A549 (cell line): Measurements from ENCODE around the gene ZNF580.

ENCODE experiments used
- CTCF ChIP-seq: fragments of >200 bp; sonication (Bioruptor Twin); formaldehyde crosslinking; IDR thresholded peaks from 3 replicates; pipeline ENCODE4 v1.5.1; 2016
- HOXA7 ChIP-seq: fragments of 250-450 bp; sonication (Bioruptor Pico); IDR thresholded peaks from 2 replicates; pipeline ENCODE4 v1.5.0; 2020; ENCODE audit warnings: mild to moderate bottlenecking, moderate library complexity
- KDM1A ChIP-seq: fragments of 200-600 bp; sonication (generic); IDR thresholded peaks from 2 replicates; pipeline ENCODE4 v1.6.1; 2016; ENCODE audit warnings: low read depth, mild to moderate bottlenecking
- MAFK ChIP-seq: fragments of 450-650 bp; IDR thresholded peaks from 2 replicates; pipeline ENCODE4 v1.6.1; 2014; ENCODE audit not compliant: partially characterized antibody
- MAZ ChIP-seq: fragments of 150-350 bp; IDR thresholded peaks from 2 replicates; pipeline ENCODE4 v1.6.1; 2014; ENCODE audit warnings: antibody characterized with exemption, low read depth, low read length, borderline replicate concordance
- POLR2A ChIP-seq: IDR thresholded peaks from 2 replicates; pipeline ENCODE4 v1.6.1; 2012; ENCODE audit warnings: mild to moderate bottlenecking, low read length
- TF ChIP-seq, protein P1 (sequence below): IDR thresholded peaks from 2 replicates; pipeline ENCODE4 v1.6.1; 2012

DNA sequence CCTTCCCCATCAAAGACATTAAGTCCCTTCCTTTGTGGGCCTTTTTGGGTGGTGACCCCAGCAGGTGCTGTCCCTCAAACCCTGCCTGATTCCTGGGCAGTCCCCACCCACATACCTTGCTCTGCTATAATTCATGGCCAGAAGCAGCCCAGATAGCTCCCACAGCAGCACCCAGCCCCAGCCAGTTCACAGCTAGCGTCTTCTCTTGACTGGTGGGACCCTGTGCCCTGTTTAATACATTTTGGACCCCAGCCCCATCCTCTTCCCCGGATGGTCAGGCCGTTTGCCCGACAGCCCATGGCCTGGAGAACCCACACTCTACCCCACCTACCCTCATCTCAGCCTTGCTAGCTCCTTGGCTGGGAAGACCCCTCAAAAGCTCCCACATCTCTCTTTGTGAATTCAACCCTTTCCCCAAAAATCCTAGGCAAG is 9.3 kb downstream of the ZNF580 start:
- TF ChIP-seq MAZ: no peak
- TF ChIP-seq CTCF: no peak
- no peak for TF ChIP-seq POLR2A
- TF ChIP-seq, protein P1, sequence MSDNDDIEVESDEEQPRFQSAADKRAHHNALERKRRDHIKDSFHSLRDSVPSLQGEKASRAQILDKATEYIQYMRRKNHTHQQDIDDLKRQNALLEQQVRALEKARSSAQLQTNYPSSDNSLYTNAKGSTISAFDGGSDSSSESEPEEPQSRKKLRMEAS: no peak
- TF ChIP-seq MAFK: no peak
- TF ChIP-seq KDM1A: no peak
- no peak for TF ChIP-seq HOXA7 (CRISPR knock-in tag)
